ENCODE results near the gene KIAA1217. TPM values are rescaled to one million over a fixed set of nuclear protein-coding genes. Genes with fewer than 3 reads are reported as not detected.

KIAA1217 gene
- total and polyA plus RNA-seq, 2 of the 8 experiments (the other 6 are each of a cell fraction or from before 2014, with no cell fraction given): 4.5 to 15.6 TPM

GRCh38 chr10:24339387-24339786 lies 130.4 kb downstream of the KIAA1217 start (continued):
- no peak for TF ChIP-seq CHD7 (IDR thresholded peaks at IDR 0.05; ENCODE audit: insufficient replicate concordance, low read length)
- no peak for TF ChIP-seq CREB1 (IDR thresholded peaks at IDR 0.05)
- TF ChIP-seq USF2 (IDR thresholded peaks at IDR 0.05; ENCODE audit: low read length): no peak
- no peak for TF ChIP-seq SP1 (IDR thresholded peaks at IDR 0.05; ENCODE audit: low read depth, low read length)
- TF ChIP-seq JUN (IDR thresholded peaks at IDR 0.05; ENCODE audit: low read depth, low read length): no peak
- TF ChIP-seq POU5F1 (IDR thresholded peaks at IDR 0.05; ENCODE audit: low read depth, low read length): no peak
- no peak for TF ChIP-seq EZH2 (IDR thresholded peaks at IDR 0.05; ENCODE audit: low read depth, low read length, severe bottlenecking)
- no peak for TF ChIP-seq JUND (IDR thresholded peaks at IDR 0.05; ENCODE audit: low read length)
- no peak for TF ChIP-seq ASH2L (IDR thresholded peaks at IDR 0.05; ENCODE audit: low read length)
- no peak for TF ChIP-seq CBX5 (IDR thresholded peaks at IDR 0.05; ENCODE audit: low read depth, low read length)
- TF ChIP-seq TEAD4 (IDR thresholded peaks at IDR 0.05; ENCODE audit: low read depth, low read length): no peak
- no peak for TF ChIP-seq CTBP2 (IDR thresholded peaks at IDR 0.05; ENCODE audit: borderline replicate concordance, insufficient read depth, insufficient read length, low read length)

Measured in H1 (cell line).